ENCODE data around the gene NIPAL4. TPM values are rescaled to one million over a fixed set of nuclear protein-coding genes. Genes with fewer than 3 reads are reported as not detected.

NIPAL4 gene
- total RNA-seq, 2 experiments from 2014 or later, result not detected

- BruUV-seq (replicated peaks), result no TSS peak
- no peak overlapping the region for H3K27ac ChIP-seq (ENCODE audit: low read depth, low read length, poor library complexity, severe bottlenecking)
These were observed 49.1 kb downstream of the NIPAL4 start for GRCh38 chr5:157509093-157509492.

GRCh38 chr5:157509587-157509986 lies 49.6 kb downstream of the NIPAL4 start:
- Histone ChIP-seq H3K27ac (ENCODE audit: low read depth, low read length, poor library complexity, severe bottlenecking) (peak overlapping the region; percentile 12), H4K20me1 (ENCODE audit: insufficient read depth, low read length) (no peaks in the 10 kb centered on the region), H3K9me2 (ENCODE audit: insufficient read depth, low read length) (no peaks in the 10 kb centered on the region), H3K79me2 (ENCODE audit: insufficient read depth, low read depth, low read length) (no peaks in the 10 kb centered on the region), H3K4me3 (ENCODE audit: low read depth, low read length, poor library complexity, severe bottlenecking) (no peak overlapping the region), H3K9me3 (ENCODE audit: low read length) (no peaks in the 10 kb centered on the region; the same call in 1 of the 2 replicates), H3K36me3 (ENCODE audit: insufficient read depth, low read length) (peaks cover 80% of the 10 kb centered on the region), H3K4me1 (ENCODE audit: insufficient read depth, low read length, poor library complexity, severe bottlenecking) (peaks cover 55% of the 10 kb centered on the region), H3K4me2 (ENCODE audit: low read length) (peak overlapping the region; percentile 14; the same call in 1 of the 2 replicates), H2AFZ (ENCODE audit: low read length) (no peak overlapping the region)
- DNase-seq (ENCODE audit: low spot score), result no peak
- ChIA-PET CTCF (ENCODE audit: unreplicated experiment) (interaction anchor here (0.8 kb wide), 1 partner anchor 30 kb away, joined by 3 read pairs; no protein-coding TSS in a partner anchor), POLR2A (interaction anchor here (0.6 to 1.3 kb wide), 6 partner anchors 10 to 105 kb away, joined by 3 to 6 read pairs (median 4); no protein-coding TSS in a partner anchor)
- TF ChIP-seq EZH2phosphoT487 (IDR thresholded peaks at IDR 0.05; ENCODE audit: borderline replicate concordance, low read depth, low read length), result no peak
- TF ChIP-seq CTCF (conservative IDR thresholded peaks at IDR 0.05; ENCODE audit: low read length), result no peak
- no TSS peak for BruUV-seq (replicated peaks)
- intact Hi-C loops (cut with micrococcal nuclease; ENCODE audit: unreplicated experiment), result loop anchor here (10.0 kb wide), 1 partner anchor 625 kb away; no protein-coding TSS in a partner anchor

More at GRCh38 chr5:157509093-157509492, 49.1 kb downstream of the NIPAL4 start:
- no peak overlapping the region; the same call in 1 of the 2 replicates for H3K4me2 ChIP-seq (ENCODE audit: low read length)
- H3K36me3 ChIP-seq (ENCODE audit: insufficient read depth, low read length), result peaks cover 85% of the 10 kb centered on the region
- no peaks in the 10 kb centered on the region for H3K79me2 ChIP-seq (ENCODE audit: insufficient read depth, low read depth, low read length)
- H3K9me3 ChIP-seq (ENCODE audit: low read length), result no peaks in the 10 kb centered on the region; the same call in 1 of the 2 replicates
- TF ChIP-seq CTCF (conservative IDR thresholded peaks at IDR 0.05; ENCODE audit: low read length) (no peak), EZH2phosphoT487 (IDR thresholded peaks at IDR 0.05; ENCODE audit: borderline replicate concordance, low read depth, low read length) (no peak)
- no peak overlapping the region for H2AFZ ChIP-seq (ENCODE audit: low read length)
- ChIA-PET POLR2A (interaction anchor here (0.6 to 1.3 kb wide), 4 partner anchors 10 to 37 kb away, joined by 3 to 6 read pairs (median 4); no protein-coding TSS in a partner anchor), CTCF (ENCODE audit: unreplicated experiment) (no interaction called here)
- H4K20me1 ChIP-seq (ENCODE audit: insufficient read depth, low read length), result no peaks in the 10 kb centered on the region
- H3K4me1 ChIP-seq (ENCODE audit: insufficient read depth, low read length, poor library complexity, severe bottlenecking), result peaks cover 60% of the 10 kb centered on the region
- H3K9me2 ChIP-seq (ENCODE audit: insufficient read depth, low read length), result no peaks in the 10 kb centered on the region
- no peak for DNase-seq (ENCODE audit: low spot score)
- intact Hi-C loops (cut with micrococcal nuclease; ENCODE audit: unreplicated experiment), result loop anchor here (10.0 kb wide), 1 partner anchor 624 kb away; no protein-coding TSS in a partner anchor
- no peak overlapping the region for H3K4me3 ChIP-seq (ENCODE audit: low read depth, low read length, poor library complexity, severe bottlenecking)

- H3K27ac ChIP-seq (ENCODE audit: low read depth, low read length, poor library complexity, severe bottlenecking), result no peak overlapping the region
- no peaks in the 10 kb centered on the region; the same call in 1 of the 2 replicates for H3K9me3 ChIP-seq (ENCODE audit: low read length)
- intact Hi-C loops (cut with micrococcal nuclease; ENCODE audit: unreplicated experiment), result no loop called here
- no peaks in the 10 kb centered on the region for H3K79me2 ChIP-seq (ENCODE audit: insufficient read depth, low read depth, low read length)
- peaks cover 70% of the 10 kb centered on the region for H3K36me3 ChIP-seq (ENCODE audit: insufficient read depth, low read length)
- TF ChIP-seq EZH2phosphoT487 (IDR thresholded peaks at IDR 0.05; ENCODE audit: borderline replicate concordance, low read depth, low read length), result no peak
- no peak for TF ChIP-seq CTCF (conservative IDR thresholded peaks at IDR 0.05; ENCODE audit: low read length)
- no peak overlapping the region for H3K4me2 ChIP-seq (ENCODE audit: low read length)
- DNase-seq (ENCODE audit: low spot score), result no peak
- no peak overlapping the region for H2AFZ ChIP-seq (ENCODE audit: low read length)
- H3K4me3 ChIP-seq (ENCODE audit: low read depth, low read length, poor library complexity, severe bottlenecking), result no peak overlapping the region
- no peaks in the 10 kb centered on the region for H3K9me2 ChIP-seq (ENCODE audit: insufficient read depth, low read length)
- ChIA-PET CTCF (ENCODE audit: unreplicated experiment) (no interaction called here), POLR2A (no interaction called here)
- H4K20me1 ChIP-seq (ENCODE audit: insufficient read depth, low read length), result no peaks in the 10 kb centered on the region
- peaks cover 44% of the 10 kb centered on the region for H3K4me1 ChIP-seq (ENCODE audit: insufficient read depth, low read length, poor library complexity, severe bottlenecking)
- no TSS peak for BruUV-seq (replicated peaks)
These were observed 50.7 kb downstream of the NIPAL4 start for GRCh38 chr5:157510682-157511081.

All from OCI-LY7 (cell line).